ENCODE measurements around the gene UBL4A.

UBL4A gene

DNA sequence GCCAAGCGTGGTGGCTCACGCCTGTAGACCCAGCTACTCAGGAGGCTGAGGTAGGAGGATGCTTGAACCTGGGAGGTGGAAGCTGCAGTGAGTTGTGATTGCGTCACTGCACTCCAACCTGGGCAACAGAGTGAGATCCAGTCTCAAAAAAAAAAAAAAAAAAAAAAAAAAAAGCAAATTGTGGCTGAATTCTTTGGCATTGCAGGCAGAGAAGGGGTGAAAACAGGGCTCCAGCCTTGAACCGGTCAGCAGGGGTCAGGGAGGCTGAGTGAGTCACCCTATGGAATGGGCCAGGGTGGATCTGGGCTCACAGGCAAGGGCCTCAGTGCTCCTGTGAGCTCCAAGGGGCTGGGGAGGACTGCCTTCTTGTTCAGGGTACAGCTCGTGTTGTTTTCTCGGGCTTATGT, 42.8 kb upstream of the UBL4A start:
- DNase-seq (ENCODE audit: low read depth): no peak
- TF ChIP-seq, protein P1, sequence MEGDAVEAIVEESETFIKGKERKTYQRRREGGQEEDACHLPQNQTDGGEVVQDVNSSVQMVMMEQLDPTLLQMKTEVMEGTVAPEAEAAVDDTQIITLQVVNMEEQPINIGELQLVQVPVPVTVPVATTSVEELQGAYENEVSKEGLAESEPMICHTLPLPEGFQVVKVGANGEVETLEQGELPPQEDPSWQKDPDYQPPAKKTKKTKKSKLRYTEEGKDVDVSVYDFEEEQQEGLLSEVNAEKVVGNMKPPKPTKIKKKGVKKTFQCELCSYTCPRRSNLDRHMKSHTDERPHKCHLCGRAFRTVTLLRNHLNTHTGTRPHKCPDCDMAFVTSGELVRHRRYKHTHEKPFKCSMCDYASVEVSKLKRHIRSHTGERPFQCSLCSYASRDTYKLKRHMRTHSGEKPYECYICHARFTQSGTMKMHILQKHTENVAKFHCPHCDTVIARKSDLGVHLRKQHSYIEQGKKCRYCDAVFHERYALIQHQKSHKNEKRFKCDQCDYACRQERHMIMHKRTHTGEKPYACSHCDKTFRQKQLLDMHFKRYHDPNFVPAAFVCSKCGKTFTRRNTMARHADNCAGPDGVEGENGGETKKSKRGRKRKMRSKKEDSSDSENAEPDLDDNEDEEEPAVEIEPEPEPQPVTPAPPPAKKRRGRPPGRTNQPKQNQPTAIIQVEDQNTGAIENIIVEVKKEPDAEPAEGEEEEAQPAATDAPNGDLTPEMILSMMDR (IDR thresholded peaks at IDR 0.05; ENCODE audit: control insufficient read depth, insufficient read depth, low read depth, low read length, missing control alignments): no peak
- no peak overlapping the region for H3K4me3 ChIP-seq (ENCODE audit: control insufficient read depth, low read depth, low read length)

DNA sequence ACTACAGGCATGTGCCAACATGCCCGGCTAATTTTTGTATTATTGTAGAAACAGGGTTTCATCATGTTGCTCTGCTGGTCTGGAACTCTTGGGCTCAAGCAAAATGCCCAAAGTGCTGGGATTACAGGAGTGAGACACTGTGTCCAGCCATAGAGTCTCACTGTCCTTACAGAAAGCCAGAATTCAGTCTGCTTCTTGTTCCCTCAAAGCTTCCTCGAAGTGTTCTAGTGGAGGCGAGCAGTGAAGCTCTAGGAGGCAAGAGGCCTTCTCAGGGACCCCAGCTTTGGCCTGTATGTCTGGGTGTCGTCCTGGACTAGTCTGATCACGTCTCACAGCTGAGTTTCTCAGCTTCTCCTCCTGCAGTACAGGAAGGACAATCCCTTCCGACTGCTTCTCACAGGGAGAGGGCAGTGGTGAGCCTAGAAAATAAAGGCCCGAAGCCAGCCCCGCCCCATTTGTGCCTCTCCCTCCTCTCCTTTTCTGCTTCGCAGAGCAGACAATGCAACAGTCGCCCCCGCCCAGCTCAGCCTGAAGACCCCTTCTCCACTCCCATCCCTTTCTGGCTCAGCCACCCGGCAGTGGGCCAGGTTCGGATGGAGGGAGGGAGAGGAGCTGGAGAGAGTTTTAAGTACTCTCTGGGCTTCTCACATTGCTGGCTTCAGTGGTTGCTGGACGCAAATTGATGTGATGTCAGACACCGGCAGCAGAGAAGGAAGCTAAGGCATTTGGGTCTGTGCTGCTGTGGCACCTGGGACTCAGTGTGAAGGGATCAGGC, 40.7 kb upstream of the UBL4A start:
- TF ChIP-seq, protein P1 (IDR thresholded peaks at IDR 0.05; ENCODE audit: control insufficient read depth, insufficient read depth, low read depth, low read length, missing control alignments): peak; percentile 62
- peak; percentile 24 for DNase-seq (ENCODE audit: low read depth)
- peak overlapping the region; percentile 35 for H3K4me3 ChIP-seq (ENCODE audit: control insufficient read depth, low read depth, low read length)

DNA sequence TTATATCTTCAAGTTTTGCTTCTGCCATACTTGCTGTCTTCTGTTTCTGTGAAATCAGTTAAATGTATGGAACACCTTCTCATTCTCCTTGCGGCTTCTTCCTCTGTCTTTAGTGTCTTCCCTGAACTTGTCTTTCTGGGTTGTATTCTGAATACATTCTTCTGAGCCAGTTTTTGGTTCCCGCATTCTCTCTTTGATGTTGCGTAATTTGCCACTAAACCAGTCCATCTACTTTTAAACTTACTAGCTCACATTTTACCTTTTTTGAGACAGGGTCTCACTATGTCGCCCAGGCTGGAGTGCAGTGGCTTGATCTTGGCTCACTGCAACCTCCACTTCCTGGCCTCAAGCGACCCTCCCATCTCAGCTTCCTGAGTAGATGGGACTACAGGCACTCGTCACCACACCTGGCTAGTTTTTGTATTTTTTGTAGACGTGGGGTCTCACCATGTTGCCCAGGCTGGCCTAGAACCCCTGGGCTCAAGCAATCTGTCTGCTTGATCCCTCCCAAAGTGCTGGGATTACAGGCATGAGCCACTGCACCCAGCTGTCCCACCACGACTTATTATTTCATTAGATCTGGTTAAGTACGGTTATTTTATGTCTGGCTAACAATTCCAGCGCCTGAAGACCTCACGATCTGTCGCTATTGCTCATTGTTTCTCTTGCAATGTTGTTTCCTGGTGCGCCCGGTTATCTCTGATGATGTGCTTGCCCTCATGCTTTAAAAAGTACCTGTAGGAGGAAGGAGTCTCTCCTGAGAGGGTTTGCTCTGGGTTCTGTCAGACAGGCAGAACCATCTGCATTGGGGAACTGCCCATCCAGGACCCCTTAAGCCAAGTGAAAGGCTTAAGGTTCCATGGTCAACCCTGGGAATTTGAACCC, 39.4 kb upstream of the UBL4A start:
- DNase-seq (ENCODE audit: low read depth): no peak
- TF ChIP-seq, protein P1 (IDR thresholded peaks at IDR 0.05; ENCODE audit: control insufficient read depth, insufficient read depth, low read depth, low read length, missing control alignments): no peak
- H3K4me3 ChIP-seq (ENCODE audit: control insufficient read depth, low read depth, low read length): no peak overlapping the region

DNA sequence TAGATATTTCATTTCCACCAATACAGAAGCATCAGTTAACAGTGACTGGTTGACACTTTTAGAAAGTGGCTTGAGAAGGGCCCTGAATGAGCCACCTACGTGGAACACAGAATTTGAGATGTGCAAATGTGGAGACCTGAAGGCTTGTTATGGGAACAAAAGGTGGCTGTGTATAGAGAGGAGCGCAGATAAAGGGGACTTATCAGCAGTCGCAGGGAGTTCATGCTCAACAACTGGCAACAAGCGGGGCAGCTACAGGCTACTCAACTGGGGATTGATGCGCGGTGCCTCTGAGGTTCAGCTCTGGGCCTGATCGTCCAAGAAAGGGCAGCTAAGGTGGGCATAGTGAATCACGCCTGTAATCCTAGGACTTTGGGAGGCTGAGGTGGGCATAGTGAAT, 33.0 kb upstream of the UBL4A start:
- TF ChIP-seq, protein P1 (IDR thresholded peaks at IDR 0.05; ENCODE audit: control insufficient read depth, insufficient read depth, low read depth, low read length, missing control alignments): no peak
- H3K4me3 ChIP-seq (ENCODE audit: control insufficient read depth, low read depth, low read length): no peak overlapping the region
- no peak for DNase-seq (ENCODE audit: low read depth)

DNA sequence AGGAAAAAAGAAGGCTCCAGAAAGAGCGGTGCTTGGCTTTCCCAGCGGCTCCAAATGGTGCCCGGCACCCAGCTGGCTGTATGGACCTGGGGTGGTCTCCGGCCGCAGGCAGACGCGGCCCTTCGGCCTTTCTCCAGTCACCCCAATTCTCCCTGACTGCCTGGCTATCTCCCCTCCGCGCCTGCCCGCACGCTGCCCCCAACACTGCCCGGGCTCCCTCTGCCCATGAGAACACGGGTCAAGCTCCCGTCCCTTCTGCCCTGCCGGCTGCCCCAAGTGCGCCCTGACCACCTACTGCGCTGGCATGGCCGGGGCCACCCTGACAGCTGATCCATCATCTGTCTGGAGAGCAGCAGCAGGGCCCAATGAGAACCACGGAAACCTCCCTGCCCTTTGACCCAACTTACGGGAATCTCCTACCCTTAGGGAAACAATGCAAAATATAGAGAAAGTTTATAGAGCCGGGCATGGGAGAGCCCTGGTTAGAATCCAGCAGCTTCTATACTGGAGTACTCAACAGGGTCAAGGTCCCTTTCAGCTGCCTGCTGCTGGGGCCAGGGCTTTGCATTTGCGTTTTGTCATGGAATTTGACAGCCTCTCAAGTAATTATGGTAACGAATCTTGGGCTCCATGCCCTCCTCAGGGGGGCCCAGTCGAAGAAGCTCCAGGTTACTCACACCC, 30.8 kb upstream of the UBL4A start:
- TF ChIP-seq, protein P1 (IDR thresholded peaks at IDR 0.05; ENCODE audit: control insufficient read depth, insufficient read depth, low read depth, low read length, missing control alignments): no peak
- H3K4me3 ChIP-seq (ENCODE audit: control insufficient read depth, low read depth, low read length): peak overlapping the region; percentile 33
- DNase-seq (ENCODE audit: low read depth): no peak

DNA sequence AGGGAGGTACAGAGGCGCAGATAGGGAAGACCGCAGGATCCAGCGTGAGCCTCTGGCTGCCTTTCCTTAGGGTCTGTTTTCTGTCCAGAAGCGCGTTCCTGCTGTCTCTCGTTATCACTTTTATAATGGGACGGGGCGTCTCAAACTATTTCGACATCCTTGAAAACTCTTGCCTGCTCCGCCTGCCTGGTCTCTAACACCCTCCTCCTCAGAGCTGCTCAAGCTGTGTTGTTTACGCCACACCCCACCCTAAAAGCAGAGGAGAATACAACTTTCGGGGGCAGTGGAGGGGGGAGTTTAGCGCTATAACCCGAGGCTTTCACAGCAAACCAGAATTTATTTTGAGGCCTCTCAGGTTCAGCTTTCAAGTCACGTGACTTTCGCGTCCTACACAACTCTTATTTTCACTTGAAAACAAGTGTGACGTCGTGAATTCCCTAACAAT, 30.3 kb upstream of the UBL4A start:
- TF ChIP-seq, protein P1 (IDR thresholded peaks at IDR 0.05; ENCODE audit: control insufficient read depth, insufficient read depth, low read depth, low read length, missing control alignments): no peak
- peak overlapping the region; percentile 33 for H3K4me3 ChIP-seq (ENCODE audit: control insufficient read depth, low read depth, low read length)
- no peak for DNase-seq (ENCODE audit: low read depth)
